SJSA1 (cell line): Measurements from ENCODE around the gene GCLM. TPM values are rescaled to one million over a fixed set of nuclear protein-coding genes. Genes with fewer than 3 reads are reported as not detected.
A peak's percentile ranks its signal among the peaks of the same experiment; 100 is the strongest.

Source experiments
- DNase-seq, 2 experiments: peaks; one replicate each; pipeline ENCODE4 v3.0.0-alpha.2; 2015 to 2020; ENCODE audit warnings: low spot score in 2 of 2, low read depth in 1 of 2
- H3K27ac ChIP-seq: fragments of 250-450 bp; sonication (Bioruptor Pico); 2 replicates; pipeline ENCODE4 v1.5.1; 2020; ENCODE audit warnings: mild to moderate bottlenecking, moderate library complexity
- H3K27me3 ChIP-seq: fragments of 250-450 bp; sonication (Bioruptor Pico); replicated peaks from 2 replicates; pipeline ENCODE4 v1.5.1; 2020; ENCODE audit warnings: mild to moderate bottlenecking, moderate library complexity
- H3K36me3 ChIP-seq: fragments of 250-450 bp; sonication (Bioruptor Pico); 2 replicates; pipeline ENCODE4 v1.5.1; 2020; ENCODE audit warnings: mild to moderate bottlenecking
- H3K4me1 ChIP-seq: fragments of 250-450 bp; sonication (Bioruptor Pico); replicated peaks from 2 replicates; pipeline ENCODE4 v1.6.1; 2021; ENCODE audit warnings: mild to moderate bottlenecking
- H3K4me3 ChIP-seq: fragments of 250-450 bp; sonication (Bioruptor Pico); 2 replicates; pipeline ENCODE4 v1.5.1; 2020; ENCODE audit warnings: mild to moderate bottlenecking
- H3K9me3 ChIP-seq: fragments of 250-450 bp; sonication (Bioruptor Pico); replicated peaks from 2 replicates; pipeline ENCODE4 v1.5.1; 2020; ENCODE audit warnings: mild to moderate bottlenecking
- total RNA-seq: library from RNA; depleted of rRNA; stranded (reverse); fragments of >200 nt; shearing (Covaris generic); gene quantifications from 2 replicates; pipeline ENCODE4 v1.2.3, GENCODE V29; 2014

Gene GCLM
- total RNA-seq, 1 experiment from 2014 or later, result 25.1 TPM

DNA sequence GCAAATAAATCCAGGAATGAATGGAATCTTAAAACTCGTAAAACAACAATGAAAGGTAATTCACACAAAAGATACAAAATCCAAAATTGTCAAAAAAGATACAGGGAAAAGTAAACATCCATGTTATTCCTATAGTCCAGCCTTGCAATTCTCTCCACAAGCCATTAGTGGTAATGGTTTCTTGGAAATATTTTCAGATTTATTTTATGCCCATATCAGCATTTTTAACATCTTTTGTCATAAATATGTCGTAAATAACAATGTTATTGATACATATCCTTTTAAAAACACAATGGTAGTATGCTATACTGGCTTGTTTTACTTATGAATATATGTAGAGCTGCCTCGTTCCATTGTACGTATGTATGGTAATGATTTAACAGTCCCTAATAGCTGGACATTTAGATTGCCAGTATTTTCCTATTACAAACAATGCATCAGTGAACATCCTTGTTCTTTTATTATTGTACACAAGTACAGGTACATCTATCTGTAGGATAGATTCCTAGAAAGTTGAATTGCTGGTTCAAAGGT lies 60.8 kb downstream of the GCLM start:
- Histone ChIP-seq H3K27ac (0 out of 2 replicates have a peak overlapping the region, but pooled peaks have one; percentile 63), H3K4me3 (peak overlapping the region; percentile 81), H3K4me1 (peaks cover 26% of the 10 kb centered on the region), H3K9me3 (no peaks in the 10 kb centered on the region), H3K27me3 (no peaks in the 10 kb centered on the region), H3K36me3 (peaks cover 8% of the 10 kb centered on the region; the same call in 1 of the 2 replicates)
- DNase-seq, result no peak

GRCh38 chr1:93847811-93848288 lies 61.4 kb downstream of the GCLM start:
- DNase-seq, result peak in 1 of 2 experiments; percentile 76
- Histone ChIP-seq H3K36me3 (peaks cover 8% of the 10 kb centered on the region; the same call in 1 of the 2 replicates), H3K27me3 (no peaks in the 10 kb centered on the region), H3K4me3 (peak overlapping the region; percentile 81), H3K4me1 (peaks cover 31% of the 10 kb centered on the region), H3K9me3 (no peaks in the 10 kb centered on the region), H3K27ac (peak overlapping the region; percentile 63)

DNA sequence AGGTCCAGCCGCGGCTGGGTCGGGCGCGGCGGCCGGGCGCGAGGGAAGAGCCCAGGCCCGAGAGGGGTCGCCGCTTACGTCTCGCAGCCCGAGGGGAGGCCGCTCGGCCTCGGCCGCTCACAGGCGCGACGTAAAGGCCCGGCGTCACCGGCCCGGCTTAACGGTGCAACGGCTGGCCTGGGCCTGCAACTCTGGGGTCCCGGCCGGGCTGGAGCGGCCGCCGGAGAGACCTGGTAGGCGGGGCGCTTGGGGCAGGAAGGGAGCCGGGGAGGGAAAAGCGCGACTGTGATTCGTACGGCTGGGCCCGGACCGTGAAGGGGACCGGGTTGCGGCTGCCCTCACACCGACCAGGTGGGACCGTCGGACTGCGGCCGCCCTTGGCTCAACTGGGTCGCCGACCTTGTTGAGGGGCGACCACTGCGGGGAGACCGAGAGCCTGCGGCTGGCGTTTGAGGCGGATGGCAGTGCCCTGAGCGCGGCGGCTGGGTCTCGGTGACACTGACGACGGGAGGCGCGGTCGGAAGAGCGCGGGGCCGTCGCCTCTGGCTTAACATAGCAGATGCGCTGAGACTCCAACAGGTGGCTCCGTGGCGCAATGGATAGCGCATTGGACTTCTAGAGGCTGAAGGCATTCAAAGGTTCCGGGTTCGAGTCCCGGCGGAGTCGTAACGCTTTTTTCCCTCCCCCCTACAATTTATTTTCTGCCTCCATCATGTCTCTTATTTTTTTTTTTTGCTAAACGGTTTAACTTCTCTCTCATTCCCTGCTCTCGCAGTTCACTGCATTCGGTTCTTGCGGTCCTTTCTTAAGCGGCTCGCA lies 62.0 kb downstream of the GCLM start:
- peaks cover 8% of the 10 kb centered on the region; the same call in 1 of the 2 replicates for H3K36me3 ChIP-seq
- H3K9me3 ChIP-seq, result no peaks in the 10 kb centered on the region
- H3K27me3 ChIP-seq, result no peaks in the 10 kb centered on the region
- peak overlapping the region; percentile 66 for H3K27ac ChIP-seq
- peak; percentile 85 to 98 for DNase-seq
- peak overlapping the region; percentile 81 for H3K4me3 ChIP-seq
- peaks cover 31% of the 10 kb centered on the region for H3K4me1 ChIP-seq

DNA sequence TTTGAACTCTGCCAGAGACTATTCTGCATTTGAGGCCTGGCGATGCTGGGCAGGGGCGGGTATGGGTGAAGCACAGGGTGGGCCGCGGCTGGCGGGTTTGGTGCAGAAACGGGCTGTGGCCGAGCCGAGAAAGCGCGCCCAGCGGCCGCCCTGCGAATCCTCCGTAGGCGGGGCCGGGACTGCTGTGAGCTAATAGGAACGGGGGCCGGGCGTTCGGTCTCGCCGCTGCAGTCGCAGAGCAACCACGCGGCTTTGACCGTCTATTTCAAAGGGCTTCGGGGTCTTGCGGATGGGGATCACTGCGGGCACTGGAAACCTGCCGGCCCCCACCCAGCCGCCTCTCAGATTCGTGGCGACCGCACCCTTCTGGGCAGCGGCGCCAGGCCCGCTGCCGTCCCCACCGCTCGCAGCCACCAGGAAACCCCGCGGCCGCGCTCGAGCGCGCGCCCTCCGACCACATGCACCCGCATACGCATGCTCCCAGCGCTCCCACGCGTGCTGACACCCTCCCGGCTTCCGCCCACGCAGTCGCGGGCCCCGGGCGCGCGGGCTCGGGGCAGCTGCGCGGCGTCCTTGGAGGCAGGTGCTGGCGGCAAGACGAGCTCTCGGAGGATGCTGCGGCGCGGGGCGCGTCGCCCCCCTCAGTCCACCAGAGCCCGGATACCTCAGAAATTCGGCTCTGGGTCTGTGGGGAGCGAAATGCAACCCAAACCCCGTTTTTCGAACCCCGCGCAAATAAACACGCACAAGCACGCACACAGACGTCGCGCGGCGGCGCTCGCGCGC lies 62.8 kb downstream of the GCLM start:
- H3K36me3 ChIP-seq, result peaks cover 8% of the 10 kb centered on the region; the same call in 1 of the 2 replicates
- no peaks in the 10 kb centered on the region for H3K27me3 ChIP-seq
- DNase-seq, result peak; percentile 90
- H3K4me1 ChIP-seq, result peaks cover 31% of the 10 kb centered on the region
- H3K9me3 ChIP-seq, result no peaks in the 10 kb centered on the region
- H3K27ac ChIP-seq, result peak overlapping the region; percentile 84
- peak overlapping the region; percentile 81 for H3K4me3 ChIP-seq

- Histone ChIP-seq H3K27ac (peak overlapping the region; percentile 84), H3K4me1 (peaks cover 31% of the 10 kb centered on the region), H3K27me3 (no peaks in the 10 kb centered on the region), H3K4me3 (peak overlapping the region; percentile 81), H3K9me3 (no peaks in the 10 kb centered on the region), H3K36me3 (peaks cover 8% of the 10 kb centered on the region; the same call in 1 of the 2 replicates)
- peak; percentile 69 to 84 for DNase-seq
Measured at GRCh38 chr1:93845538-93846205, 63.6 kb downstream of the GCLM start.

GRCh38 chr1:93844262-93845045 lies 64.8 kb downstream of the GCLM start:
- no peaks in the 10 kb centered on the region for H3K27me3 ChIP-seq
- peak; percentile 54 to 64 for DNase-seq
- H3K4me1 ChIP-seq, result peaks cover 31% of the 10 kb centered on the region
- peak overlapping the region; percentile 46; the same call in 1 of the 2 replicates for H3K27ac ChIP-seq
- no peaks in the 10 kb centered on the region for H3K9me3 ChIP-seq
- no peak overlapping the region for H3K4me3 ChIP-seq
- H3K36me3 ChIP-seq, result peaks cover 8% of the 10 kb centered on the region; the same call in 1 of the 2 replicates

- Histone ChIP-seq H3K27ac (no peak overlapping the region), H3K4me1 (peaks cover 26% of the 10 kb centered on the region)
- DNase-seq, result no peak
Measured at GRCh38 chr1:93842750-93843500, 66.3 kb downstream of the GCLM start.

DNA sequence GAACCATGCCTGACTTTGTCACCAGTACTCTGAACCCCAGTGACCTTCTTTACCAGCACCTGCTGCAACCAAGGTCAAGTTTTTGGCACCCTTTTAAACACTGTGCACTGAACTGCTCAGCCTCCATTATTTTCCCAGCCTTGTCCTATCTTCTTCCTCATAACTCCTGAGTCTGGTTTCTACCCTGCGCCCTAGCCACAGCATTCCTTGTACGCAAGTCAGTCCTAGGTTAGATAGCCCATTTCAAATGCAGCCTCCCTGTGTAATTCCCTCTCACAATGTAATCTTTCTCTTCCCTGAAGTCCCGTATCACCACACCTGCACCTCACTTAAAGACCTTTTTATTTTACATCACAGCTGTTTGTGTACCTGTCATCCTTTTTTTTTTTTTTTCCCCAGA lies 67.5 kb downstream of the GCLM start:
- no peak overlapping the region for H3K27ac ChIP-seq
- no peak overlapping the region for H3K4me3 ChIP-seq
- H3K4me1 ChIP-seq, result peaks cover 26% of the 10 kb centered on the region
- H3K9me3 ChIP-seq, result no peaks in the 10 kb centered on the region
- H3K36me3 ChIP-seq, result peaks cover 4% of the 10 kb centered on the region; the same call in 1 of the 2 replicates
- no peaks in the 10 kb centered on the region for H3K27me3 ChIP-seq
- no peak for DNase-seq

More at GRCh38 chr1:93842750-93843500, 66.3 kb downstream of the GCLM start:
- Histone ChIP-seq H3K9me3 (no peaks in the 10 kb centered on the region), H3K4me3 (no peak overlapping the region), H3K27me3 (no peaks in the 10 kb centered on the region), H3K36me3 (peaks cover 8% of the 10 kb centered on the region; the same call in 1 of the 2 replicates)

DNA sequence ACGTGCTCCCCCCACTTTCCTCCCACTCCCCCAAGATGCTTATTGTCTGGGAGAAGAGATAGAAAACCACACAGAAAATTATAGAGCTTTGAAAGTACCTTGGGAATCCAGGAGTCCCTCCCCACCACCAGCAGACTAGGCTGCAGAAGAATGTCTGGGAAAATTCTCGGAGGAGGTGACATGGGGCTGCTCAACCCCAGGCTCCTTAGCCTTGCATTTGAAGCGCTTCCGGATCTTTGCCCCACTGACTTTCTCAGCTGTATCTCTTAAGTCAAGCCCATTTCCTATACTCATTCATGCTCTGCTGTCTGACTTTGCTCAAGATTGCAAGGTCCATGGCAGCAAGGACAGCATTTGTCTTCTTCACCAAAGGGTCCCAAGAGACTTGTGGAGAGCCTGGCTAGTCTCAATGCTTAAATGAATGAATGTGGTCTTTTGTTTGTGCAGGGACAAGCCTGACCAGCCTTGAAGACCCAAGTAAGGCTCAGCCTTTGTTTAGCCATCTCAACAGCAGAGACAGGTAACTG lies 68.2 kb downstream of the GCLM start:
- no peaks in the 10 kb centered on the region for H3K9me3 ChIP-seq
- H3K27me3 ChIP-seq, result no peaks in the 10 kb centered on the region
- H3K4me3 ChIP-seq, result no peak overlapping the region
- no peak overlapping the region for H3K27ac ChIP-seq
- DNase-seq, result no peak
- H3K36me3 ChIP-seq, result no peaks in the 10 kb centered on the region
- H3K4me1 ChIP-seq, result peaks cover 25% of the 10 kb centered on the region

GRCh38 chr1:93839753-93840152 lies 69.5 kb downstream of the GCLM start:
- no peaks in the 10 kb centered on the region for H3K27me3 ChIP-seq
- H3K4me1 ChIP-seq, result peaks cover 15% of the 10 kb centered on the region
- H3K36me3 ChIP-seq, result no peaks in the 10 kb centered on the region
- H3K4me3 ChIP-seq, result no peak overlapping the region
- no peaks in the 10 kb centered on the region for H3K9me3 ChIP-seq
- DNase-seq, result no peak
- no peak overlapping the region for H3K27ac ChIP-seq

GRCh38 chr1:93839307-93839706 lies 69.9 kb downstream of the GCLM start:
- Histone ChIP-seq H3K27ac (no peak overlapping the region), H3K36me3 (no peaks in the 10 kb centered on the region), H3K27me3 (no peaks in the 10 kb centered on the region), H3K9me3 (no peaks in the 10 kb centered on the region), H3K4me3 (no peak overlapping the region), H3K4me1 (peaks cover 13% of the 10 kb centered on the region)
- DNase-seq, result no peak

GRCh38 chr1:93837961-93838360 lies 71.3 kb downstream of the GCLM start:
- H3K4me3 ChIP-seq, result no peak overlapping the region
- H3K9me3 ChIP-seq, result no peaks in the 10 kb centered on the region
- no peaks in the 10 kb centered on the region; the same call in 1 of the 2 replicates for H3K4me1 ChIP-seq
- no peaks in the 10 kb centered on the region for H3K36me3 ChIP-seq
- no peak for DNase-seq
- H3K27ac ChIP-seq, result no peak overlapping the region
- H3K27me3 ChIP-seq, result no peaks in the 10 kb centered on the region
